Measurements from ENCODE around the gene IL5RA. TPM values are rescaled to one million over a fixed set of nuclear protein-coding genes. Genes with fewer than 3 reads are reported as not detected.

IL5RA gene, protein sequence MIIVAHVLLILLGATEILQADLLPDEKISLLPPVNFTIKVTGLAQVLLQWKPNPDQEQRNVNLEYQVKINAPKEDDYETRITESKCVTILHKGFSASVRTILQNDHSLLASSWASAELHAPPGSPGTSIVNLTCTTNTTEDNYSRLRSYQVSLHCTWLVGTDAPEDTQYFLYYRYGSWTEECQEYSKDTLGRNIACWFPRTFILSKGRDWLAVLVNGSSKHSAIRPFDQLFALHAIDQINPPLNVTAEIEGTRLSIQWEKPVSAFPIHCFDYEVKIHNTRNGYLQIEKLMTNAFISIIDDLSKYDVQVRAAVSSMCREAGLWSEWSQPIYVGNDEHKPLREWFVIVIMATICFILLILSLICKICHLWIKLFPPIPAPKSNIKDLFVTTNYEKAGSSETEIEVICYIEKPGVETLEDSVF
- not detected in 2 replicates for total RNA-seq (2014; rRNA removed; shearing (Covaris generic))

DNA sequence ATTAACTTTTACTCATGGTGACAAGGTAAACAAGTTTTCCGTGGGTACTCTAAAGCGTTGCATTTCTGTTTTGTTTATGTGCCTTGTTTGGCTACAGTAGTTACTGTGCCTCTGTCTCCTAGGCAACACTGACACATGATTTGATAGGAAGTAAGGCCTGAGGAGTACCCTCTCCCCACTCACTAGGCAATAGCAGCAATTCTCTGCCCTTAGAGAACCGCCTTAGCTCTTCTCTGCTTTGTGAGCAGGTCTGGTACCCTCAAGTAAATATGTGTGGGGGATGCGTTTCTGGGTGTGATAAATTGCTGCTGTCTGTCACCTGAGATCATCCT is at the start of gene IL5RA:
TSS of gene IL5RA (minus strand) at position 76 of the 332 bp plus-strand sequence. CDS start 5,390 bp downstream, outside the sequence.

DNA sequence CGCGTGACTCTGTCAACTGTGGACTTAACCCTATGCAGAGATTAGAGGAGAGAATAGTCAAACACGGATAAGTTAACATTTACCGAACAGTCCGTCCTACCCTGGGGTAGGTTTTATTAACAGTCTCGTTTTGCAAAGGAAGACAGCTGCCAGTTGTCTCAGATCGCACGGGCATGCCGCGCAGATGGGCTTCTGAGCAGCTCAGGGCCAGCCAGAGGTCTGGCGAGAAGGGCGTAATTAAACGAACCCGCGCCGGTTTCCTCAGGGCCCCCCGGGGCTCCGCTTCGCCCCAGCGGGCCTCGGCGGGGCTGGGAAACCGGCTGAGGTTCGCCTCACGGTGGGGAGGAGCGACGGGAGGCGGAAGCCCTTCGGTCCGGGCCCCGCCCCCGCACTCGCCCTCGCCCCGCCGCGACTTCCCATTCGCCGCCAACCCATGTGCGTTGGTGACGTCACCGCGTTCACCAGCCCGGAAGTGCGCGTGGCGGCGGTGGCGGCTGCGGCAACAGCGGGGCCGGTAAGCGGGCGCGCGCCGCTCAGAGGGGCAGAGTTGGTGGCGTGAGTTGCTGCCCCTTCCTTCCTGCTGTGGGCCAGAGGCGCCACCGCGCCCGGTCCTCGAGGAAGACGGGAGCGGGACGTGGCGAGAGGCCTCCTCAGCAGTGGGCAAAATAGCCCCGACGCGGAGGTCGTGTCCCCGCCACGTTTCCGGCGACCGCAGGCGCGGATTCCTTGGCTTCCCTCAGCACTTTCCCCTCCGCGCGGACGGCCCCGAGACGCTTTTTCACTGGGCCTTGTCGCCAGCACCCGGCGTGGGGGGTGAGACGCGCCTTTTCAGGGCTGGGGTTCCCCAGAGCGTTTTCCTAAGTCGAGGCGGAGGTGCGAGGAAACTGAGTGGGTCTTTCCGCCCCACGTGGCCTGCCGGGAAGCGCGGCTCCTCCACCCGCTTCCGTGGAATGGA is 16.6 kb upstream of the IL5RA start, which contains the start of gene TRNT1:
TSS of gene TRNT1 (plus strand) at position 464 of the 955 bp plus-strand sequence. CDS start 2,101 bp downstream, outside the sequence.

Small RNA genes within 50 kb of the gene (small RNA-seq; reads per million reads assigned to genes)
- gene RF00416 = not detected

Other genes with a start within 250 kb of the IL5RA start
- 47.8 and 69.0 TPM in 2 replicates for gene TRNT1, start 16.6 kb upstream of the IL5RA start, total RNA-seq (2014; rRNA removed; shearing (Covaris generic))
- 44.7 and 60.1 TPM in 2 replicates for gene CRBN, start 69.3 kb upstream of the IL5RA start, total RNA-seq (2014; rRNA removed; shearing (Covaris generic))